Endodermal cell (in vitro differentiated cells): ENCODE results near the gene KCNN3. TPM values are rescaled to one million over a fixed set of nuclear protein-coding genes. Genes with fewer than 3 reads are reported as not detected.

Experiments
- DNase-seq: peaks from one replicate; pipeline ENCODE4 v3.0.0-alpha.2; 2017
- H3K27ac ChIP-seq: 2 replicates; pipeline ENCODE4 v1.5.1; 2013; ENCODE audit warnings: mild to moderate bottlenecking, low read depth, low read length, moderate library complexity
- H3K27me3 ChIP-seq: 2 replicates; pipeline ENCODE4 v1.6.1; 2013; ENCODE audit warnings: mild to moderate bottlenecking, low read length, moderate library complexity; ENCODE audit not compliant: insufficient read depth, control insufficient read depth, poor library complexity, severe bottlenecking
- H3K36me3 ChIP-seq: 2 replicates; pipeline ENCODE4 v1.7.0; 2013; ENCODE audit warnings: mild to moderate bottlenecking, low read length, moderate library complexity; ENCODE audit not compliant: control insufficient read depth, insufficient read depth
- H3K4me1 ChIP-seq: one replicate; pipeline ENCODE4 v1.7.0; 2013; ENCODE audit warnings: low read length; ENCODE audit not compliant: control insufficient read depth, insufficient read depth
- H3K4me3 ChIP-seq: 2 replicates; pipeline ENCODE4 v1.5.1; 2013; ENCODE audit warnings: mild to moderate bottlenecking, low read length, moderate library complexity
- H3K9ac ChIP-seq: 2 replicates; pipeline ENCODE4 v1.6.1; 2013; ENCODE audit warnings: mild to moderate bottlenecking, low read length, moderate library complexity; ENCODE audit not compliant: poor library complexity, severe bottlenecking; ENCODE audit errors: extremely low read depth
- H3K9me3 ChIP-seq: 2 replicates; pipeline ENCODE4 v1.6.1; 2013; ENCODE audit warnings: mild to moderate bottlenecking, low read length, moderate library complexity; ENCODE audit not compliant: control insufficient read depth
- H3K27ac Mint-ChIP-seq: 2 replicates; pipeline ENCODE4 v1.8.0; 2020; ENCODE audit warnings: mixed read lengths
- H3K27me3 Mint-ChIP-seq: 2 replicates; pipeline ENCODE4 v1.8.0; 2021; ENCODE audit warnings: mild to moderate bottlenecking, mixed read lengths; ENCODE audit not compliant: insufficient read depth
- H3K36me3 Mint-ChIP-seq: 2 replicates; pipeline ENCODE4 v1.8.0; 2020; ENCODE audit warnings: low read depth, mixed read lengths
- H3K4me1 Mint-ChIP-seq: 2 replicates; pipeline ENCODE4 v1.8.0; 2020; ENCODE audit warnings: mixed read lengths
- H3K4me3 Mint-ChIP-seq: 2 replicates; pipeline ENCODE4 v1.8.0; 2020; ENCODE audit warnings: mild to moderate bottlenecking, moderate library complexity, mixed read lengths
- H3K9me3 Mint-ChIP-seq: 2 replicates; pipeline ENCODE4 v1.8.0; 2020; ENCODE audit warnings: mild to moderate bottlenecking, mixed read lengths
- WGBS, 2 experiments: methylation state at CpG; one replicate each; pipeline versions ENCODE4 v1.1.5 to v1.1.7; 2013; ENCODE audit warnings: missing lambda C conversion rate in 2 of 2, mixed read lengths in 1 of 2; ENCODE audit not compliant: insufficient coverage in 1 of 2, insufficient read length in 1 of 2; 5-methylcytosine and 5-hydroxymethylcytosine counted together
- total RNA-seq, 2 donors: library from RNA; stranded (reverse); fragmentation: NEBNext Ultra II Directional in 1 of 2; extraction: Animal tissue kit (Norgen Biotek cat#: 25700) in 1 of 2; gene quantifications; 2 replicates in 1 of 2; 3 replicates in 1 of 2; pipeline ENCODE4 v1.2.1, GENCODE V29; 2021
- TF ChIP-seq, protein P1 (sequence below): fragments of 200-600 bp; sonication (generic); conservative IDR thresholded peaks from 2 replicates; pipeline ENCODE4 v1.5.0; 2021; ENCODE audit warnings: antibody characterized with exemption, mild to moderate bottlenecking

KCNN3 gene
- total RNA-seq, 2 donors from 2014 or later = 0.57 to 0.75 TPM

DNA sequence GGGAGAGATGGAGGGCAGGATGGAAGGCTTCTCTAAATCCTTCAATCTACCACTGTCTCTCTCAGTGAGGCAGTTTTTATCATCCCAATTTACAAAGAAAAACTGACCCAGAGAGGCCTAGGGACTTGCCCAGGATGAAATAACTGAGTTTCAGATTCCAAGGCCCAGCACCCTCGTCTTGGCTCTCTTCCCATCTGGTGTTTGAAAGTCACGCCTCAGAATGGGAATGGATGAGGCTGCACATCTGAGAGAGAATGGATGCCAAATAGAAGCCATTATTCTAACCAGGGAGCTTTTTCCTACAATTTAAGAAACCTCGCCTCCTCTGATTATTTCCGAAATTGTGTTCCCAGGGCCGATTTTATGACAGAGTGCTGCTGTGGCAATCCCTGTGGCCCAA lies 10.6 kb upstream of the KCNN3 start:
- 88 to 92% methylated on average over 2 to 5 of the region's 5 CpGs for WGBS, 2 experiments

DNA sequence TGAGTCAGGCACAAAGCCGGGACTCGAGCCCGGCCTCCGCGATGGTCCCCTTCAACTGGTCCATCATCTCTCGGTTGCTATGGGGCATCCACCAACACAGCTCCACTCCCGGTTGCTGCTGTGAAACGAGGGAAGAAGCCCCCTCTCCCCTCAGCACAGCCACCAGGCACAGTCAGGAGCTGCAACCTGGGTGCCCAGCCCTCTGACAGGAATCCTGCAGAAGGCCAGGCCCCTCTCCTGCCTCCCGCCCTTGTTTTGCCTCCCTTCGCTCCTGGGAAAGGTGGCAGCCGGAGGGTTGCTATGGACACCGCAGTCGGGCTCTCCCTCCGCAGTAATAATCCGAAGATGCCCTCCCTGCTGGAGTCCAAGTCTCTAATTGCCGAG lies 8.9 kb upstream of the KCNN3 start:
- H3K4me3 ChIP-seq = no peak overlapping the region
- no peak overlapping the region for H3K27ac ChIP-seq
- TF ChIP-seq, protein P1, sequence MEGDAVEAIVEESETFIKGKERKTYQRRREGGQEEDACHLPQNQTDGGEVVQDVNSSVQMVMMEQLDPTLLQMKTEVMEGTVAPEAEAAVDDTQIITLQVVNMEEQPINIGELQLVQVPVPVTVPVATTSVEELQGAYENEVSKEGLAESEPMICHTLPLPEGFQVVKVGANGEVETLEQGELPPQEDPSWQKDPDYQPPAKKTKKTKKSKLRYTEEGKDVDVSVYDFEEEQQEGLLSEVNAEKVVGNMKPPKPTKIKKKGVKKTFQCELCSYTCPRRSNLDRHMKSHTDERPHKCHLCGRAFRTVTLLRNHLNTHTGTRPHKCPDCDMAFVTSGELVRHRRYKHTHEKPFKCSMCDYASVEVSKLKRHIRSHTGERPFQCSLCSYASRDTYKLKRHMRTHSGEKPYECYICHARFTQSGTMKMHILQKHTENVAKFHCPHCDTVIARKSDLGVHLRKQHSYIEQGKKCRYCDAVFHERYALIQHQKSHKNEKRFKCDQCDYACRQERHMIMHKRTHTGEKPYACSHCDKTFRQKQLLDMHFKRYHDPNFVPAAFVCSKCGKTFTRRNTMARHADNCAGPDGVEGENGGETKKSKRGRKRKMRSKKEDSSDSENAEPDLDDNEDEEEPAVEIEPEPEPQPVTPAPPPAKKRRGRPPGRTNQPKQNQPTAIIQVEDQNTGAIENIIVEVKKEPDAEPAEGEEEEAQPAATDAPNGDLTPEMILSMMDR = no peak
- no peaks in the 10 kb centered on the region for H3K36me3 ChIP-seq
- Mint-ChIP-seq H3K4me1 (peaks cover 5% of the 10 kb centered on the region), H3K27ac (no peak overlapping the region), H3K36me3 (no peaks in the 10 kb centered on the region), H3K9me3 (no peaks in the 10 kb centered on the region), H3K4me3 (no peak overlapping the region), H3K27me3 (peaks cover 4% of the 10 kb centered on the region)
- H3K9ac ChIP-seq = no peak overlapping the region
- H3K4me1 ChIP-seq = peaks cover 3% of the 10 kb centered on the region
- peaks cover 4% of the 10 kb centered on the region for H3K27me3 ChIP-seq
- no peak for DNase-seq
- H3K9me3 ChIP-seq = no peaks in the 10 kb centered on the region
- WGBS, 2 experiments = 79 to 85% methylated on average over 4 to 16 of the region's 16 CpGs

More for the DNA sequence above, 10.6 kb upstream of the KCNN3 start:
- Mint-ChIP-seq H3K36me3 (no peaks in the 10 kb centered on the region), H3K4me1 (peaks cover 5% of the 10 kb centered on the region), H3K27ac (no peak overlapping the region), H3K9me3 (no peaks in the 10 kb centered on the region), H3K4me3 (no peak overlapping the region), H3K27me3 (peaks cover 4% of the 10 kb centered on the region)
- Histone ChIP-seq H3K36me3 (no peaks in the 10 kb centered on the region), H3K9ac (no peak overlapping the region), H3K4me1 (peaks cover 3% of the 10 kb centered on the region), H3K4me3 (no peak overlapping the region), H3K27me3 (peaks cover 4% of the 10 kb centered on the region), H3K27ac (no peak overlapping the region), H3K9me3 (no peaks in the 10 kb centered on the region)
- TF ChIP-seq, protein P1 = no peak
- peak; percentile 22 for DNase-seq

DNA sequence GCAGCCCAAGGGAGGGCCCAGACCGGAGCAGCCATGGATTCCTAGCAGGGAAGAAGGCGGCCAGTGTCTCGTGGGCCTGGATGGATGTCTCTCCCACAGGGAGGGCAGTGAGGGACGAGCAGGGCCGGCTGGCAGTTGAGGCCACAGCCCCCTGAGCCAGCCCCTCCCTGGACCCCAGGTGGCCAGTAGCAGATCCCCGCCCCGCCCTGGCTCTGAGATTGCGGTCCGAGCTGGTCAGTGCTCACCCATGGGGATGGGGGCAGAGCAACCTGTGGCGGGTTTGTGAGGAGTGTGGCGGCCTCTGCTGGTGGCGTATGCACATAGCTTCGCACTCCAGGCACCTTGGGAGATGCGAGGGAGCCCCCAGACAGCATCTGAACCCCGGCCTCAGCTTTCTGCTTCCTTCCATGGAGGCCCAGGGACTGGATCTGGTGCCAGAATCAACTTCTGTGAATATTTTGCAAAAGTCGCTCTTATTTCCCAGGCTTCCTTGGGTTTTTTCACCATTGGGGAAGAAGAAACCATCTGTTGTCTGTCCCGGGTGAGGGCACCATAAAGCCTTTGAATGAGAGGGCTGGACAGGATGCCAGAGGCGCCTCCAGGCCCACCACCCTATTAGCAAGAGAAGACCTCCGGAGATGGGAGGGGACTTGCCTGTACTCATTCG lies 8.4 kb upstream of the KCNN3 start:
- peaks cover 5% of the 10 kb centered on the region for H3K4me1 Mint-ChIP-seq
- peaks cover 4% of the 10 kb centered on the region for H3K27me3 ChIP-seq
- no peaks in the 10 kb centered on the region for H3K9me3 ChIP-seq
- no peak overlapping the region for H3K27ac Mint-ChIP-seq
- H3K4me3 ChIP-seq = no peak overlapping the region
- H3K9ac ChIP-seq = no peak overlapping the region
- TF ChIP-seq, protein P1 = peak; percentile 95
- no peaks in the 10 kb centered on the region for H3K36me3 Mint-ChIP-seq
- DNase-seq = peak; percentile 97
- no peak overlapping the region for H3K27ac ChIP-seq
- H3K4me1 ChIP-seq = peaks cover 3% of the 10 kb centered on the region
- H3K9me3 Mint-ChIP-seq = no peaks in the 10 kb centered on the region
- H3K4me3 Mint-ChIP-seq = no peak overlapping the region
- WGBS, 2 experiments = 25% methylated on average over 17 to 20 of the region's 20 CpGs
- peaks cover 4% of the 10 kb centered on the region for H3K27me3 Mint-ChIP-seq
- no peaks in the 10 kb centered on the region for H3K36me3 ChIP-seq
